GM19023 (cell line): ENCODE results near the gene FRMD4B.

Experiments
- ATAC-seq: cut with Tn5 transposase; IDR thresholded peaks from one replicate; pipeline ENCODE4 v1.9.1; 2021; ENCODE audit warnings: mild to moderate bottlenecking, moderate library complexity; ENCODE audit not compliant: unreplicated experiment

The FRMD4B gene

GRCh38 chr3:69142797-69143454, 243.0 kb downstream of the FRMD4B start:
- no peak for ATAC-seq

GRCh38 chr3:69142090-69142489, 243.8 kb downstream of the FRMD4B start:
- no peak for ATAC-seq

GRCh38 chr3:69141313-69141712, 244.6 kb downstream of the FRMD4B start:
- ATAC-seq, result no peak

- ATAC-seq, result no peak
Measured at GRCh38 chr3:69137412-69137811, 248.5 kb downstream of the FRMD4B start.

- no peak for ATAC-seq
Measured at GRCh38 chr3:69137005-69137404, 248.9 kb downstream of the FRMD4B start.

- ATAC-seq, result peak; percentile 81
Measured at GRCh38 chr3:69130689-69131088, 255.2 kb downstream of the FRMD4B start.

GRCh38 chr3:69129531-69129930, 256.4 kb downstream of the FRMD4B start:
- no peak for ATAC-seq

GRCh38 chr3:69128509-69128908, 257.4 kb downstream of the FRMD4B start:
- no peak for ATAC-seq

GRCh38 chr3:69126999-69127398, 258.9 kb downstream of the FRMD4B start:
- ATAC-seq, result no peak

- no peak for ATAC-seq
Measured at GRCh38 chr3:69126216-69126615, 259.7 kb downstream of the FRMD4B start.

- ATAC-seq, result no peak
Measured at GRCh38 chr3:69122403-69122802, 263.5 kb downstream of the FRMD4B start, which contains the start of gene LMOD3. Gene LMOD3, minus strand, starts transcription at chr3:69122595. Its CDS starts 209 bp downstream, at chr3:69122386.

- no peak for ATAC-seq
Measured at GRCh38 chr3:69121950-69122349, 263.9 kb downstream of the FRMD4B start.

- ATAC-seq, result no peak
Measured at GRCh38 chr3:69121513-69121912, 264.4 kb downstream of the FRMD4B start.

GRCh38 chr3:69120879-69121464, 264.9 kb downstream of the FRMD4B start:
- peak; percentile 78 for ATAC-seq
